Panc1 (cell line): Measurements from ENCODE around the gene RNU5B-1.

ENCODE experiments used
- POLR2AphosphoS5 ChIP-seq: IDR thresholded peaks from 2 replicates; pipeline ENCODE4 v1.6.1; 2012; ENCODE audit warnings: mild to moderate bottlenecking, low read depth, low read length, moderate library complexity
- REST ChIP-seq, 2 experiments: IDR thresholded peaks; 2 replicates each; pipeline ENCODE4 v1.6.1; 2011 to 2012; ENCODE audit warnings: low read depth in 2 of 2, control low read depth in 1 of 2, low read length in 1 of 2, mild to moderate bottlenecking in 1 of 2, moderate library complexity in 1 of 2; ENCODE audit not compliant: insufficient read depth in 1 of 2
- SIN3A ChIP-seq: IDR thresholded peaks from 2 replicates; pipeline ENCODE4 v1.6.1; 2012; ENCODE audit warnings: low read depth, mild to moderate bottlenecking, low read length, moderate library complexity, borderline replicate concordance; ENCODE audit not compliant: insufficient read depth
- TCF7L2 ChIP-seq: IDR thresholded peaks from 2 replicates; pipeline ENCODE4 v1.6.1; 2011; ENCODE audit warnings: mild to moderate bottlenecking, low read depth, low read length, inconsistent platforms
- TF ChIP-seq, protein P1 (sequence below): fragments of 450-650 bp; IDR thresholded peaks from 2 replicates; pipeline ENCODE4 v1.5.1; 2017; ENCODE audit warnings: mild to moderate bottlenecking

GRCh38 chr15:65318870-65319356, 14.4 kb downstream of the RNU5B-1 start:
- TF ChIP-seq, protein P1, sequence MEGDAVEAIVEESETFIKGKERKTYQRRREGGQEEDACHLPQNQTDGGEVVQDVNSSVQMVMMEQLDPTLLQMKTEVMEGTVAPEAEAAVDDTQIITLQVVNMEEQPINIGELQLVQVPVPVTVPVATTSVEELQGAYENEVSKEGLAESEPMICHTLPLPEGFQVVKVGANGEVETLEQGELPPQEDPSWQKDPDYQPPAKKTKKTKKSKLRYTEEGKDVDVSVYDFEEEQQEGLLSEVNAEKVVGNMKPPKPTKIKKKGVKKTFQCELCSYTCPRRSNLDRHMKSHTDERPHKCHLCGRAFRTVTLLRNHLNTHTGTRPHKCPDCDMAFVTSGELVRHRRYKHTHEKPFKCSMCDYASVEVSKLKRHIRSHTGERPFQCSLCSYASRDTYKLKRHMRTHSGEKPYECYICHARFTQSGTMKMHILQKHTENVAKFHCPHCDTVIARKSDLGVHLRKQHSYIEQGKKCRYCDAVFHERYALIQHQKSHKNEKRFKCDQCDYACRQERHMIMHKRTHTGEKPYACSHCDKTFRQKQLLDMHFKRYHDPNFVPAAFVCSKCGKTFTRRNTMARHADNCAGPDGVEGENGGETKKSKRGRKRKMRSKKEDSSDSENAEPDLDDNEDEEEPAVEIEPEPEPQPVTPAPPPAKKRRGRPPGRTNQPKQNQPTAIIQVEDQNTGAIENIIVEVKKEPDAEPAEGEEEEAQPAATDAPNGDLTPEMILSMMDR: peak; percentile 92
- TF ChIP-seq REST (IDR thresholded peaks at IDR 0.05; ENCODE audit: insufficient read depth in 1 of 2, low read depth in 2 of 2, low read length in 1 of 2) (no peak), POLR2AphosphoS5 (no peak), SIN3A (no peak), TCF7L2 (no peak)
